NCI-H345 (cell line): Measurements from ENCODE around the gene TNIK.
"Not testable (repeated sequence)": the region's sequence is repeated elsewhere in the genome, so short reads cannot be mapped to it uniquely, and the experiment has no call there.

Experiments used
- DNase-seq: peaks from one replicate; lab custom pipeline; 2025; lab: John Stamatoyannopoulos, UW

TNIK gene

DNA sequence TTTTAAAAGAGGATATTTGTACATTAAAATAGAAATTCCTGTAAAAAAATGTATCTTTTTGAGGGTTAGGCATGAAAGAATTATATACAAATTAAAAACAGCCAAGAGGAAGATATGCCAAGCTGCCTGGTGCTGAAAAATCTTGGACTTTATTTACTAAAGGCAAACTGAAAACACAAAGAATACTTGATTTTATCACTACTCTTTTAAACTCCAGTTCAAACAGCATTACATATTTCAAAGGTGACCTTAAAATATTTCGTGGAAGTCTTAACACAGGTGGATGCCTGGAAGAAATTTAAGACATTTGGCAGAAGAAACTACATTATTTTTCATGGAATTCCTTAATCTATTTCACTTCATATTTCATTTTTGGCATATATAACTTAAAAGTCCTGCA is 332.6 kb downstream of the TNIK start:
- DNase-seq: no peak

DNA sequence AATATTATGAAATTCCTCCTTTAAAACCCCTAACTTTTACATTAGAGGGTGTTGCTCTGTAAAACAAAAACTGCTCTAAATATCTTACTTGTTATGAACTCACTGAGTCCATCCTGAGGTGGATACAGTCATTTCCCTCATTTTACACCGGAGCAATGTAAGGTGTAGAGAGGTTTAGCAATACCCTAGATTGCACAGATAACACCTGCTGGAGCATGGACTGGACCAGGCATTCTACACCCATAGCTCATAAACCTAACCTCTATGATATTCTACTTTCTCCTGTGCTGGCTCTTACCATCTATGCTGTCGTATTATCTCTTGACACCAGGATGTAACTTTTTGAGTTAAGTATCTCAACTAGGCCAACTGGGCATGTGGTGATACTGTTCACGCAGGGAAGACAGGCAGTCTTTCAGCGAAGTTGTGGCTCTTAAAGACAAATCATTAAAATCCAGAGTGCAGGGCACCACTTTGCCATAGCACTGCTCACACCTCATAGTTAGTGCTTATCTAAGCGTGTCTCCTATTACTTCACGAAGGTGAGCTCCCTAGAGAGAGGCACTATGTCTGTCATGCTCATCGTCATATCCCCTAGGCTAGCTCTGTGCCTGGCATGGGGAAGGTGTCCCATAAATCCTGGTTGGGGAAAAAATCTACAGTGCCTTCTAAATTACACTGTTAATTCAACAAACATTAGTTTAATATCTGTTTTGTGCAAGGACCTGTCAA is 333.6 kb downstream of the TNIK start:
- DNase-seq: no peak

DNA sequence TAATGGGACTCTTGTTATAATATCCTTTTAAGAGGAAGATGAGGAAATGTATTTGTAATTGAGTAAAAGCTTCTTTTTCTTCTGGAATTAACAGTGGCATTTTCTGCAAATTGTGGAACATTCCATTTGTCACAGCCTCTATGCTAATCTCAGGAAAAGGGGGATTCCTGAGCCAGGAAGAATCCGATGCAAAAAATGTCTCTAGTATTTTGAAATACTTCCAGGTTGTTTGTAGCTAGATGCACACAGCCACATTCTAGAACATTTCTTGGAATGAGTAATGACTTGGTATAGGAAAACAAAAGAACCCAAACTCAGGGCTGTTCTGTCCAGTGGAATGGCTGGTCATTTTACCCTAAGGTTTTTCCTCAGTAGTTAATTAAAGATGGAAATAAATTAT is 335.2 kb downstream of the TNIK start:
- DNase-seq: no peak

DNA sequence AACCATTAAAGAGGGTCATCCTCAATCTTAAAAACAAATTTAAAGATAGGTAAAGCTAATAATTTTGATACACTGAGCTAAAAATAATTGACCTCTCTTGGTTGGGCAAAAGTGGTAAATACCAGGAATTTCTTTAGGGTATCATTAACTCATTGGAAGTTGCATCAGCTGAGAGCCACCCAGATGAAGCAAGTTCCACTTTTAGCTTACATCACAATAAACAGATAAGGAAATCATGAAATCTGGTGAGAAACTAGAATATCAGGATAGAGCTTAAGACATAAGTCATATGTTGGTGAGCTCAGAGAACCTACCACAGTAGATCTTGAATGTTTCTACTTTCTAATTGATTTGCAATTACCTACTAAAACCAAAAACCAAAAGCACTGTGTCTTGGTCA is 336.3 kb downstream of the TNIK start:
- DNase-seq: no peak

DNA sequence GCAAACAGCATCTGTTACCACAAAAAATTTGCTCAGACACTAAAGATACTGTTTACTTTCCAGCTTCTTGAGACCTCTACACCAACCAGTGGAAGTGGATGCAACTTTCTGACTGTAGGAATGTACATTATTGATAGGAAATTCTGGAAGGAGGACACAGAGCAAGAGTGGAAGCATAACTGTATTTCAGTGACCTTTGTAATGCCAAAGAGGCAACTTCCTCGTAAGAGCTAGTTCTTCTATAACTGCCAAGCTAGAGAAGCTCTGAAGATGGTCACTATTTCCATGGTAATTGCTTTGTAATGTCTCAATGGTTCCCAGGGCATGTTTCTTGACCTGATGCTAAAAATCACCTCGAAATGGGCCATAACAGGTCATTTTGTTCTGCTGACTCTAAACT is 337.3 kb downstream of the TNIK start:
- DNase-seq: no peak

DNA sequence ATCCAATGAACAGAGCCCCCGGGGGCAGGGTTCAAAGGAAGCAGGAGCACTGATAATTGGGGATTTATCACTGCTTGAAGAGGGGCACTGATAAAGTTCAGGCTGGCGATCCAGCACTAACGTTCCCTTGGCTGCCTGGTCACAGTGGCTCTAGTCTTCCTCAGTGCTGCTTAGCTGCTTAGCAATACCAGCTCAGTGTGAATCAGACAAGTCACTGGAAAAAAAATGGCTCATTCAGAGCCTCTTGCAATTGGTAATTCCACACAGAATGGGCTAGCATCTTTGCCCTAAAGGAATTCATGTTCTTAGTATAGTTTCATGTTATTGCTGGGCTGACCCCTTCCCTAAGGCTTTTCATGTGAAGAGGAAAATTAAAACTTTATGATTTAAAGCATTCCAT is 338.0 kb downstream of the TNIK start:
- no peak for DNase-seq

DNA sequence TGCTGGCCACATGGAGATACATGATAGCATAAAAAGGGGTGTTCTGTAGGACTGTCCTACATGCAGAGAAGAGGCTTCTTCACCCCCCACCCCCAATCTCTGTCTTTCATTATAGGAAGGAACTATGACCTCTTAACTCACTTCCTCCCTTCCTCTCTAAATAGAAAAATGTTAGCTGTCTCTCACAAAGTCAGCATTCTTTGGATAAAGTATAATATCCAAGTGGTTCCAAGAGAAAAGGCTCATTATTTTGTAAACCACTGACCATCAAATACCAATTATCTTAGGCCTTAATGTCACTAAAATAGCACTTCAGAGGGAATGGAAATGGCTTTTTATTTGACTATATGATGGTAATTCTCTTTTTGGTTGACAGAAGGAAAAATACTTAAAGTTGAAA is 338.4 kb downstream of the TNIK start:
- no peak for DNase-seq

DNA sequence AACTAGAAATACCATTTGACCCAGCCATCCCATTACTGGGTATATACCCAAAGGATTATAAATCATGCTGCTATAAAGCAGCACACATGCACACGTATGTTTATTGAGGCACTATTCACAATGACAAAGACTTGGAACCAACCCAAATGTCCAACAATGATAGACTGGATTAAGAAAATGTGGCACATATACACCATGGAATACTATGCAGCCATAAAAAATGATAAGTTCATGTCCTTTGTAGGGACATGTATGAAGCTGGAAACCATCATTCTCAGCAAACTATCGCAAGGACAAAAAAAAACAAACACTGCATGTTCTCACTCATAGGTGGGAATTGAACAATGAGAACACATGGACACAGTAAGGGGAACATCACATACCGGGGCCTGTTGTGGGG is 340.8 kb downstream of the TNIK start:
- DNase-seq: not testable (repeated sequence)

DNA sequence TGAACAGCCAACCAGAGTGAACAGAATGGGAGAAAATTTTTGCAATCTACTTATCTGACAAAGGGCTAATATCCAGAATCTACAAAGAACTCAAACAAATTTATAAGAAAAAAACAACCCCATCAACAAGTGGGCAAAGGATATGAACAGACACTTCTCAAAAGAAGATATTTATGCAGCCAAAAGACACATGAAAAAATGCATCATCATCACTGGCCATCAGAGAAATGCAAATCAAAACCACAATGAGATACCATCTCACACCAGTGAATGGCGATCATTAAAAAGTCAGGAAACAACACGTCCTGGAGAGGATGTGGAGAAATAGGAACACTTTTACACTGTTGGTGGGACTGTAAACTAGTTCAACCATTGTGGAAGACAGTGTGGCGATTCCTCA is 341.2 kb downstream of the TNIK start:
- DNase-seq: not testable (repeated sequence)

DNA sequence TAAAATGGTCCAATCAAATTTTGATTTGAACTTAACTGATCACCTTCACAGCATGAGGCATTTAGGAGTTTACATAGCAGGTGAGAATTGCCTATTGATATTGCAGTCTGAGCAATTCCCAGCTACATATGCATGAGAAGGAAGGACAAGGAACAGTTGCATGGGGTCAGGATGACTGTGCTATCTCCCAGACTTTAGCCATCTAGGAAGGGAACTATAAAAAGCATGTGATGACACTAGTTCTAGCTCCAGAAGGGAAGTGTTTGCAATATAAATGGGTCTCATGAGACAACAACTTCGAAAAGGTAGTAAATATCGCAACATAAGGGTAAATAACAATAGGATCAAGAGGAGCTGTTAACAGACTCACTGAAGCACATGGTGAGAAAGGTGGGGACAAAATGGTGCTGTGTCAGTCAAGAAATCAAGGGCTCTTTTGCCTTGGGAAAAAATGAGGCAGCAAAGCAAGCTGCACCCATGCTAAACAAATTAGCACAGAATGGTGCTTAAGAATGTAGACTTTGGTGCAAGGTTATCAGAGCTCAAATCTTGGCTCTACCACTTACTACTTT is 343.3 kb downstream of the TNIK start:
- no peak for DNase-seq

DNA sequence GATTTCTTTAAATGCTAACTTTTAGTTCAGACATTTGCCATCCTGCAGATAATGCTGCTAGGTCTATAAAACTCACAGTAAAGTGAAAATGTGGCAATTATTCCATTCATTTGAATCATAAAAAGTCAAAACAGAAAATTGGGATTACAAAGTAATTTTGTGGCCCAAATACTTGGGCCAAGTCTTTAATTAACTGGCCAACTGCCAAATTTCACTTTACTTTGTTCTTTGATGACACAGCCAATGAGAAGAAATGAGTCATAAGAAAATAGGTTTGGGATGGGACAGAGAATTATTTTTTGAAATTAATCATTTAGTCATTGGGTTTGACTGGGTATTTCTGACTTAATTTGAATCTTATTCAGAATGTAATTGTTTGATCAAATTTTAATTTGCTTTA is 343.8 kb downstream of the TNIK start:
- no peak for DNase-seq

DNA sequence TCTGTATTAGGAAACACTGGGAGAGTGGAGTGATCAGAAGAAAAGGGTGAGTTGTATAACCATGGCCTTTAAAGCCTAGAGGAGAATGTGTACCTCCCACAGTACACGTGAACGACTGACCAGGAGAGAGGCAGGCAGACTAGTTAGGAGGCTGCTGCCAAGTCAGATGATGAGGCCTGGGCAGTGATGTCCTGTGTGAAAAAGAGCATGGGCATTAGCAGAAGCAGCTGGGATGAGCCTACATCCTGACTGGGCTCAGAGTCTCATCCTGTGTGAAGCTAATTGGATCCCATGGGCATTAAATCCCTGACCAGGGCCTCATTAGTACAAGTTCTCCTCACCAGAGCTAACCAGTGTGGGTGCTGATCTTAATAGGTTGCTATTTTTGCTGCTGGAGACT is 344.5 kb downstream of the TNIK start:
- DNase-seq: no peak

DNA sequence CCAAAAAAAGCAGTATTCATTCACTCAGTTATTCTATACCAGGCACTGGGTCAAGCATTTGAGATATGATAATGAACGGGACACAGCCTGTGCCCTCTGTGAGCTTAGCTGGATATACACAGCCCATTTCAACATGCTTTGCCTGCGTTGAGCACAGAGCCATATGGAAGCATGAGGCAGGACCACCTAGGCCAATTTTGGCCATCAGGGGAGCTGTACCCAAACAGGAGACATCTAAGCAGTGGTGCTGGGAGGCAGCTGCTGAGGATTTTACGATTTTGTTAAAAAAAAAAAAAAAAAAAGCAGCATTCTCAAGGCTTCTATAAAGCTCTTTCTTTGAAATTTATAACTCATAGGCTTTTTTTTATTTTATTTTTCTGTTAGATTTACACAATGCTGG is 346.5 kb downstream of the TNIK start:
- no peak for DNase-seq

DNA sequence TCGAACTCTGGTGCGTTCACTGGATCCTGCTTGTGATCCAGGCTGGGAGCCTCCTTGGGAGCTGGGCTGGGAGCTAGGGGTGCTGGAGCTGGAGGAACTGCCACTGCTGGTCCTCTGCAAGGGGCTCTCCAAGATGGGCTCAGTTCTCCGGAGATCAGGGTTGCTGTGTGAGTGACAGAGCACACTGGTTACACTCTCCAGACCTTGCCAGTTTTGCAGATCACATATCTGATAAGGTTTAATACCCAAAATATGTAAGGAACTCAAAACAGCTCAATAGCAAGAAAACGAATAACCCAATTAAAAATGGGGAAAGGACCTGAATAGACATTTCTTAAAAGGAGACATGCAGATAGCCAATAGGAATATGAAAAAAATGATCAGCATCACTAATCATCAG is 349.5 kb downstream of the TNIK start:
- DNase-seq: no peak

DNA sequence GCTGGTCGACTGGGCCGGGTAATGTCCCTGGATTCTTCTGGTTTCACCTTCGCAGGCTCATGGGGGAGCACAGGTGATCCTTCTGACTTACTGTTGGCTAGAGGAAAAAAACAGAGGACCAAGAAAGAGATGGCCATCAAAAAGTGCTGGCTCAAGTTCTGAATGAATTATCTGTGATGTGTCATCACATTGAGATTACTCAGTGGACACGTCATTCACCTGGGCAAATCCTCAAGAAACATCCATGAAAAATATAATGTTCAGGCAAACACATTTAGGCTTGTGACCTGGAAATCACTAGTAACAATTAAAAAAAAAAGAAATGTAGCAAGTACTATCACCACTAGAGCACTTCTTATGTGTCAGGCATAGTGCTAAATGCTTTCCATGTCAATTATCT is 352.1 kb downstream of the TNIK start:
- no peak for DNase-seq

DNA sequence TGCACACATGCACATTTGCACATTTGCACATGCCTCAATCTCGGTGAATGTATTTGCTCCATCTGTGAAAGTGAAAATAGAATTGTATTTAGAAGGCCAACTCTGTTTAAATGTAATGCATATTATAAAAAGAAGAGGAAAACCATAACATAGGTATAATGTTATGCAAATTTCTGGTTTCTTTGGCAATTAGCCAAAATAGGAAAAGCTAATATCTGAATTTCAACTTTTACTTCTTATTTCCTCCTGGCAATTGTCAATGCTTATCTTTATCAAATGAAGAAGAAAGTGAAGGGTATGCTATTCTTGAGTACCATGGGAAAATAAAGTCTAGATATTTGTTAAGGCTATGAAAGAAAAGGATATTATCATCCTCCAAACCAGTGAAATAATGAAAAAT is 357.0 kb downstream of the TNIK start:
- no peak for DNase-seq

DNA sequence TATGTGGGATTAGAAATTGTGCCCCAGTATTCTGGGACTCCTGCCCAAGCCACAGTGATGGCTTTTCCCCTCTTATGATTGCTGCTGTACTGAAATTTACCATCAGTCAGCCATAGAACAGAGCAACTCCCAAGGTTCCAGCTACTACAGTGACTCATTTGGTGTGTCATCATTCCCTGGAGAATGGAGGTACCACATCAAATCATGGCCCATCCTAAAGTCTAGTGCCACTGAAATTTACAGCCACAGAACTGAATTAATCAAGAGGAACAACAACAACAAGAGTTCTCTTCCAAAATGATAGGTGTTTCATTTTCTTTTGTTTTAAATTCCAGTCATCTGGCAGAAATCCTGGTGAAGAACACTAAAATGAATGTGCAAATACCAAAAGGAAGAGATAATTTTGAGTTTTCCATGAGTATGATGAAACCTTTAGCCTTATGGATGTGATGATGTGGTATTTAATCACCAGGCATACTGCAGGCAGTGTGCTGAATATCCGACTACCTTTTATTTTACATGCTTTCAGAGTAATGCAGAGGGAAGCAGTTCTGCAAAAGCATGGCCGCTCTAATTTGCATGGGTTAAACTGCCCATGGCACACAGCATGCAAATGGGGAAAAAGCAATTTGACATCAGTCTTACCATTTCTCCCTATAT is 358.1 kb downstream of the TNIK start:
- DNase-seq: no peak

DNA sequence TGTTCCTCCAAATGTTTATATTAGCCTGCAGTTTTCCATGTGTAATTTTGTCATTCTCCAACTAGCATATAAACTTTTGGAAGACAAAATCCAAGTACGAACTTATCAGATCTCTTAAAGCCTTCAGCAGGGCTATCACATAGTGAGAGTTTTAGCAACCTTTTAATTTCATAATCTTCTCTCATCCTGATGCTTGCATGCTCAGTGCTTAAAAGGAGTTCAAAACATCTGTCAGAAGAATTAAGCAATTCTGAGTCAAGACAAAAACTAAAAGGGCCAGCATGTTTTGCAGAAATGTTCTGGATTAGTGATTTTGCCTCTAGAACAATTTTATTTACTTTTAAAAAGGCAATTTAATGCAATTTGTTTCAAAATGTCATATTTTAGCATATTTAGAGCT is 360.3 kb downstream of the TNIK start:
- DNase-seq: no peak

DNA sequence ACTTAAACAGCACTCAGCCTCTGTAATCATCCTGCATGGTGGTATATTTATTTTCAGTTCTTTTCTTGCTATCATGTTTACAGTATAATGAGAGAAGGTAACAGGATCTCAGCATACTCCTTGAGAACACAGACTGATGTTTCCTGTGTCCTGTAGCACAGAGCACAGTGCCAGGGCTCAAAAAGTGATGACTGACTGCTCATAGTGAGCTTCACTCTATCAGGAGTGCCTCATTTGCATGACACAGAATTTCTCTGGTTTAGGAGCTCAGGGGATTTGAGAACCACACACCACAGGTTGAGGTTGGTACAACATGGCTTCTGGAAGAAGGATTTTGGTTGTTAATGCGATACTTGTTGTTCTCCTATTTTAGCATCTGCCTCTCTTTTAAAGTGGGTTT is 365.1 kb downstream of the TNIK start:
- no peak for DNase-seq

DNA sequence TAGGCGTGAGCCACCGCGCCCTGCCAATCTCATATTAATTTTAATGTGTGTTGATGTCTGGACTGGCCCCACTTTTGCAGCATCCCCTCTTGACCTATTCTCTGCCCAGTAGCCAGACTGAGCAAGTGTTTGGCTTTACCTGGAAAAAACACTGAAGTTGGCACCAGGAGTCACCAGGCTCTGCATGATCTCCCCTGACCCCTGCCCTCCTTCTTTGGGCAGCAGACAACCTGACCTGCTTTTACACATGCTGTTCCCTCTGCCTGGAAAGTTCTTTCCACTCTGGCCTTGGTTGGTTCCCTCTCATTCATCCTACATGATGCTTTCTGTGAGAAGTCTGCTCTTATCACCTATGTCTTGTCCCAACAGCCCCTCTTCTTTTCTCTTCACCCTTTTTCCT is 365.8 kb downstream of the TNIK start:
- DNase-seq: no peak

DNA sequence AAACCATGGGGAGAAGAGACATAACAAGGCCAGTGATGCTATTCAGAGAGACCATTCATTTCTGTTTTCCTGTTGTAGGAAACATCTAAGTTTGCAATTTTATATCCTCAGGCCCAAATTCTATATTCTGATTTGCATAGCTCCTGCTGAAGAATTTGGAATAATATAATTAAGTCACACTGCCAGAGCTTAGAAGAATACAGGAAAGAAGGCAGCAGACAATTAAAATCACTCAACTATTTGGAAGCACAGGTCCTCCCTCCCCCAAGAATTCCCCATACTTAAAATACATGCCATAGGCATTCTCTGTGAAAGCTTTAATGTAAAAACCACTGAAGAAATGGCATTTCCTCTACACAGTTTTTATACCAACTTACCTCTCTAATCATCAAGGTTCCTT is 366.7 kb downstream of the TNIK start:
- DNase-seq: no peak

DNA sequence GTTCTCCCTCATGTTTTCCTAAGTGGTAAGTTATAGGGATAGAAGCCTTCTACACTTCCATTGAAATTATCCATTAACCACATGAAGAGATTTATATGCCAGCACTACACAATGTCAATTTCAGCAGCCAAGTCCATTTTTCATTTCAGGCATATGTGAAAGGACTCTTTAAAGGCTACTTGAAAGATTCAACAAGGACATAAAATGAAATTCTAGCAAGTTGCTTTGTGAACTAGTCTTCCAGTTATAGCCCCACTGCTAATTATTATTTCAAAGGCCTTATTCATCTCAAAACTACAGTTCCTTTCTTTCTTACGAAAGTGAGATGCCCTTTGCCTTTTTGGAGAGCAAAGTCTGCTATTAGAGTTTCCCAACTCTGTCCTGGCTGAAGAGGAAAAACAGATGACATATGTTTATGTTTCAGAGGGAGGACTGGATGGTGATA is 367.7 kb downstream of the TNIK start:
- DNase-seq: no peak

DNA sequence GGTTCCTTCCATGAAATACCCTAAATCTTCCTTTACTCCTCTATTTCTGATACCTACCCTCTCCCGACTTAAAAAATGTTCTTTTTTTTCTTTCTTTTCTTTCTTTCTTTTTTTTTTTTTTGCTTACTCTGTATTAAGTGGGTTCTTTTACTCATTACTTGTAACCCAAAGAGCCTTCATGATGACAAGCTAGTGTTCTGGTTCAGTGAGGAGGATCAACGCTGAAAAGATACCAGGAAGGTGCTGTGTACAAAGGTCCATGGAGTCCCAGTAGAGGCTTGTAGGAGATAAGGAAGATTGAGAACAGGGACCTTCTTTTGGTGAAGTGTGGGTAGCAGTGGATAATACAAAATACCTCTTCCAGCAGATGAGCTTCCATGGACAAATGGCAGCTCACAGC is 369.9 kb downstream of the TNIK start:
- no peak for DNase-seq
